Mammary epithelial cell (primary cell): ENCODE results near the gene ZNF888.
"Not testable (repeated sequence)": the region's sequence is repeated elsewhere in the genome, so short reads cannot be mapped to it uniquely, and the experiment has no call there.

Experiments
- CTCF ChIP-seq, 2 donors: IDR thresholded peaks in 1 of 2; conservative IDR thresholded peaks in 1 of 2; 2 replicates each; pipeline ENCODE4 v1.5.1; 2011 to 2012; ENCODE audit warnings: inconsistent platforms in 2 of 2, low read length in 2 of 2, mild to moderate bottlenecking in 2 of 2, control low read depth in 1 of 2, low read depth in 1 of 2; ENCODE audit not compliant: insufficient read depth in 1 of 2; ENCODE audit errors: extremely low read depth in 1 of 2
- EZH2 ChIP-seq: IDR thresholded peaks from 2 replicates; pipeline ENCODE4 v1.6.1; 2012; ENCODE audit warnings: low read length, inconsistent platforms, borderline replicate concordance

- not testable (repeated sequence) for TF ChIP-seq CTCF (conservative IDR thresholded peaks at IDR 0.05 in 1 of 2, IDR thresholded peaks at IDR 0.05 in 1 of 2; ENCODE audit: extremely low read depth in 1 of 2, insufficient read depth in 1 of 2, low read depth in 1 of 2, low read length in 2 of 2); EZH2
These were observed 17.7 kb upstream of the ZNF888 start for GRCh38 chr19:52940905-52941304.
